22Rv1 (cell line): ENCODE data around the gene SORCS2.

Experiments used
- ZFX ChIP-seq: fragments of 450-650 bp; IDR thresholded peaks from 2 replicates; pipeline ENCODE4 v1.6.1; 2017; ENCODE audit warnings: antibody characterized with exemption, borderline replicate concordance
- TF ChIP-seq, protein P1 (sequence below): fragments of 450-650 bp; IDR thresholded peaks from 2 replicates; pipeline ENCODE4 v1.5.1; 2017; ENCODE audit warnings: mild to moderate bottlenecking

DNA sequence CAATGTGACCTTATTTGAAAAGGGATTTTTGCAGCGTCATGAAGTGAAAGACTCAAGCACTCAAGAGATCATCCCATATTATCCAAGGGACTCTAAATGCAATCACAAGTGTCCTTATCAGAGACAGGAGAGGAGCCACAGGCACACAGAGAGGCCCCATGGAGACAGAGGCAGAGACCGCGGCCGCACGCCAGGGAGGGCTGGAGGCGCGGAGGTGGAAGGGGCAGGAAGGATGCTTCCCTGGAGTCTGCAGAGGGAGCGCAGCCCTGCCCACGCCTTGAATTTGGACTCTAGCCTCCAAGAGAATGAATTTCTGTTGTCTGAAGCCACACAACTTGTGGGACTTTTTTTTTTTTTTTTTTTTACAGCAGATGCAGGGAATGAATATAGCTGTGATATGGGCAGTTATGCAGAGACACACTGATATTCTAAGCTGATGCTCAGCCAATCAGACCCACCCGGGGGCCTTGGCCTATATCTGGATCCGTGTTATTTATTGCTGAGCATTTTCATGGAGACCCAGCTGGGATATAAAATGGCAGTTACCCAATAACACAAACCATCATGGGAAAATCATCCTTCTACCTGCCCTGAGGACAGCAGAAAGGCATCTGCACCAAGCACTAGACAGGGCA lies 487.2 kb downstream of the SORCS2 start:
- TF ChIP-seq, protein P1, sequence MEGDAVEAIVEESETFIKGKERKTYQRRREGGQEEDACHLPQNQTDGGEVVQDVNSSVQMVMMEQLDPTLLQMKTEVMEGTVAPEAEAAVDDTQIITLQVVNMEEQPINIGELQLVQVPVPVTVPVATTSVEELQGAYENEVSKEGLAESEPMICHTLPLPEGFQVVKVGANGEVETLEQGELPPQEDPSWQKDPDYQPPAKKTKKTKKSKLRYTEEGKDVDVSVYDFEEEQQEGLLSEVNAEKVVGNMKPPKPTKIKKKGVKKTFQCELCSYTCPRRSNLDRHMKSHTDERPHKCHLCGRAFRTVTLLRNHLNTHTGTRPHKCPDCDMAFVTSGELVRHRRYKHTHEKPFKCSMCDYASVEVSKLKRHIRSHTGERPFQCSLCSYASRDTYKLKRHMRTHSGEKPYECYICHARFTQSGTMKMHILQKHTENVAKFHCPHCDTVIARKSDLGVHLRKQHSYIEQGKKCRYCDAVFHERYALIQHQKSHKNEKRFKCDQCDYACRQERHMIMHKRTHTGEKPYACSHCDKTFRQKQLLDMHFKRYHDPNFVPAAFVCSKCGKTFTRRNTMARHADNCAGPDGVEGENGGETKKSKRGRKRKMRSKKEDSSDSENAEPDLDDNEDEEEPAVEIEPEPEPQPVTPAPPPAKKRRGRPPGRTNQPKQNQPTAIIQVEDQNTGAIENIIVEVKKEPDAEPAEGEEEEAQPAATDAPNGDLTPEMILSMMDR, result no peak
- no peak for TF ChIP-seq ZFX
